Neural cell (in vitro differentiated cells): ENCODE data around the gene CNOT4.

Experiments
- EP300 ChIP-seq: fragments of 450-650 bp; conservative IDR thresholded peaks from 2 replicates; pipeline ENCODE4 v1.6.1; 2014; ENCODE audit warnings: antibody characterized with exemption, mild to moderate bottlenecking, moderate library complexity; ENCODE audit not compliant: poor library complexity, severe bottlenecking
- EZH2 ChIP-seq: fragments of 200-600, 300-800 bp; shearing (Covaris generic), sonication (generic); IDR thresholded peaks from 2 replicates; pipeline ENCODE4 v1.6.1; 2014; ENCODE audit warnings: antibody characterized with exemption, low read length, borderline replicate concordance, mild to moderate bottlenecking; ENCODE audit not compliant: insufficient read depth, poor library complexity, severe bottlenecking
- MXI1 ChIP-seq: fragments of 450-650 bp; conservative IDR thresholded peaks from 2 replicates; pipeline ENCODE4 v1.6.1; 2014; ENCODE audit warnings: antibody characterized with exemption, mild to moderate bottlenecking; ENCODE audit not compliant: poor library complexity, severe bottlenecking
- POLR2AphosphoS5 ChIP-seq: IDR thresholded peaks from 2 replicates; pipeline ENCODE4 v1.6.1; 2012
- RAD21 ChIP-seq: fragments of 450-650 bp; conservative IDR thresholded peaks from 2 replicates; pipeline ENCODE4 v1.6.1; 2014; ENCODE audit warnings: antibody characterized with exemption, mild to moderate bottlenecking, moderate library complexity
- TAF1 ChIP-seq: IDR thresholded peaks from 2 replicates; pipeline ENCODE4 v1.6.1; 2012; ENCODE audit warnings: low read depth
- TF ChIP-seq, protein P1 (sequence below): fragments of 450-650 bp; IDR thresholded peaks from 2 replicates; pipeline ENCODE4 v1.5.1; 2014; ENCODE audit warnings: antibody characterized with exemption, mild to moderate bottlenecking, moderate library complexity; ENCODE audit not compliant: poor library complexity, severe bottlenecking
- TF ChIP-seq, protein P2 (sequence below): IDR thresholded peaks from 2 replicates; pipeline ENCODE4 v1.6.1; 2012; ENCODE audit warnings: borderline replicate concordance

DNA sequence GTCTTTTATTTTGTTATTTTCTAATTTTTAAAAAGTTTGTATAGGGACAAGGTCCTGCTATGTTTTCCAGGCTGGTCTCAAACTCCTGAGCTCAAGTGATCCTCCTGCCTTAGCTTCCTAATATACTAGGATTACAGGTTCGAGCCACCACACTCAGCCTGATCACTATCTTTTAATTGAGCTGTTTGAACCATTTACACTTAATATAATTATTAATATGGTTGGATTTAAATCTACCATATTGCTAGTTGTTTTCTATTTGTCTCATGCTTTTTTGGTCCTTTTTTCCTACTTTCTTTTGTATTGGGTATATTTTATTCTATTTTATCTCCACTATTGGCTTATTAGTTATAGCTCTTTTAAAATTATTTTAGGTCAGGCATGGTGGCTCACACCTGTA lies 13.2 kb upstream of the CNOT4 start:
- TF ChIP-seq, protein P1, sequence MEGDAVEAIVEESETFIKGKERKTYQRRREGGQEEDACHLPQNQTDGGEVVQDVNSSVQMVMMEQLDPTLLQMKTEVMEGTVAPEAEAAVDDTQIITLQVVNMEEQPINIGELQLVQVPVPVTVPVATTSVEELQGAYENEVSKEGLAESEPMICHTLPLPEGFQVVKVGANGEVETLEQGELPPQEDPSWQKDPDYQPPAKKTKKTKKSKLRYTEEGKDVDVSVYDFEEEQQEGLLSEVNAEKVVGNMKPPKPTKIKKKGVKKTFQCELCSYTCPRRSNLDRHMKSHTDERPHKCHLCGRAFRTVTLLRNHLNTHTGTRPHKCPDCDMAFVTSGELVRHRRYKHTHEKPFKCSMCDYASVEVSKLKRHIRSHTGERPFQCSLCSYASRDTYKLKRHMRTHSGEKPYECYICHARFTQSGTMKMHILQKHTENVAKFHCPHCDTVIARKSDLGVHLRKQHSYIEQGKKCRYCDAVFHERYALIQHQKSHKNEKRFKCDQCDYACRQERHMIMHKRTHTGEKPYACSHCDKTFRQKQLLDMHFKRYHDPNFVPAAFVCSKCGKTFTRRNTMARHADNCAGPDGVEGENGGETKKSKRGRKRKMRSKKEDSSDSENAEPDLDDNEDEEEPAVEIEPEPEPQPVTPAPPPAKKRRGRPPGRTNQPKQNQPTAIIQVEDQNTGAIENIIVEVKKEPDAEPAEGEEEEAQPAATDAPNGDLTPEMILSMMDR: no peak
- no peak for TF ChIP-seq EZH2
- TF ChIP-seq POLR2AphosphoS5: no peak
- no peak for TF ChIP-seq MXI1
- no peak for TF ChIP-seq RAD21
- TF ChIP-seq, protein P2, sequence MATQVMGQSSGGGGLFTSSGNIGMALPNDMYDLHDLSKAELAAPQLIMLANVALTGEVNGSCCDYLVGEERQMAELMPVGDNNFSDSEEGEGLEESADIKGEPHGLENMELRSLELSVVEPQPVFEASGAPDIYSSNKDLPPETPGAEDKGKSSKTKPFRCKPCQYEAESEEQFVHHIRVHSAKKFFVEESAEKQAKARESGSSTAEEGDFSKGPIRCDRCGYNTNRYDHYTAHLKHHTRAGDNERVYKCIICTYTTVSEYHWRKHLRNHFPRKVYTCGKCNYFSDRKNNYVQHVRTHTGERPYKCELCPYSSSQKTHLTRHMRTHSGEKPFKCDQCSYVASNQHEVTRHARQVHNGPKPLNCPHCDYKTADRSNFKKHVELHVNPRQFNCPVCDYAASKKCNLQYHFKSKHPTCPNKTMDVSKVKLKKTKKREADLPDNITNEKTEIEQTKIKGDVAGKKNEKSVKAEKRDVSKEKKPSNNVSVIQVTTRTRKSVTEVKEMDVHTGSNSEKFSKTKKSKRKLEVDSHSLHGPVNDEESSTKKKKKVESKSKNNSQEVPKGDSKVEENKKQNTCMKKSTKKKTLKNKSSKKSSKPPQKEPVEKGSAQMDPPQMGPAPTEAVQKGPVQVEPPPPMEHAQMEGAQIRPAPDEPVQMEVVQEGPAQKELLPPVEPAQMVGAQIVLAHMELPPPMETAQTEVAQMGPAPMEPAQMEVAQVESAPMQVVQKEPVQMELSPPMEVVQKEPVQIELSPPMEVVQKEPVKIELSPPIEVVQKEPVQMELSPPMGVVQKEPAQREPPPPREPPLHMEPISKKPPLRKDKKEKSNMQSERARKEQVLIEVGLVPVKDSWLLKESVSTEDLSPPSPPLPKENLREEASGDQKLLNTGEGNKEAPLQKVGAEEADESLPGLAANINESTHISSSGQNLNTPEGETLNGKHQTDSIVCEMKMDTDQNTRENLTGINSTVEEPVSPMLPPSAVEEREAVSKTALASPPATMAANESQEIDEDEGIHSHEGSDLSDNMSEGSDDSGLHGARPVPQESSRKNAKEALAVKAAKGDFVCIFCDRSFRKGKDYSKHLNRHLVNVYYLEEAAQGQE: no peak
- TF ChIP-seq TAF1: no peak
- no peak for TF ChIP-seq EP300
